Muscle of back (tissue), 11 donors: ENCODE measurements around the gene CFD. TPM values are rescaled to one million over a fixed set of nuclear protein-coding genes. Genes with fewer than 3 reads are reported as not detected.

Experiments
- DNase-seq, 3 donors: peaks; one replicate each; pipeline versions ENCODE4 v3.0.0 to v3.0.0-alpha.2; 2013
- polyA plus RNA-seq, 10 donors: library from polyadenylated mRNA; unstranded; fragments of 120-200 nt; gene quantifications; one replicate each; pipeline ENCODE4 v1.2.1, GENCODE V29; 2013; ENCODE audit not compliant: insufficient read length in 10 of 10

Gene CFD
- polyA plus RNA-seq, 10 donors = 1.0 to 5.4 (median 1.9) TPM

DNA sequence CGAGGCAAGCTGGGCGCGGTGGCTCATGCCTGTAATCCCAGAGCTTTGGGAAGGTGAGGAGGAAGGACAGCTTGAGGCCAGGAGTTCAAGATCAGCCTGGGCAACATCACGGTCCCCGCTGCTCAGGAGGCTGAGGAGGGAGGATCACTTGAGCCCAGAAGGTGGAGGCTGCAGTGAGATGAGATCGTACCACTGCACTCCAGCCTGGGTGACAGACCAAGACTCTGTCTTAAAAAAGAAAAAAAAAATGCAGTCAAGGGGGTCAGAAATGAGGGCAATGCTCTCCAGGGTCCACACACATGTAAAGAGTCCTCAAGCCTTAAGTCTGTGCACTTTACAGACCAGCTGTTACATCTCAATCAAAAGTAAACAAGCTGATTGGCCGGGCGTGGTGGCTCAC is 45.1 kb downstream of the CFD start:
- no peak for DNase-seq

- no peak for DNase-seq
Observed at GRCh38 chr19:906480-906879, 47.0 kb downstream of the CFD start.

DNA sequence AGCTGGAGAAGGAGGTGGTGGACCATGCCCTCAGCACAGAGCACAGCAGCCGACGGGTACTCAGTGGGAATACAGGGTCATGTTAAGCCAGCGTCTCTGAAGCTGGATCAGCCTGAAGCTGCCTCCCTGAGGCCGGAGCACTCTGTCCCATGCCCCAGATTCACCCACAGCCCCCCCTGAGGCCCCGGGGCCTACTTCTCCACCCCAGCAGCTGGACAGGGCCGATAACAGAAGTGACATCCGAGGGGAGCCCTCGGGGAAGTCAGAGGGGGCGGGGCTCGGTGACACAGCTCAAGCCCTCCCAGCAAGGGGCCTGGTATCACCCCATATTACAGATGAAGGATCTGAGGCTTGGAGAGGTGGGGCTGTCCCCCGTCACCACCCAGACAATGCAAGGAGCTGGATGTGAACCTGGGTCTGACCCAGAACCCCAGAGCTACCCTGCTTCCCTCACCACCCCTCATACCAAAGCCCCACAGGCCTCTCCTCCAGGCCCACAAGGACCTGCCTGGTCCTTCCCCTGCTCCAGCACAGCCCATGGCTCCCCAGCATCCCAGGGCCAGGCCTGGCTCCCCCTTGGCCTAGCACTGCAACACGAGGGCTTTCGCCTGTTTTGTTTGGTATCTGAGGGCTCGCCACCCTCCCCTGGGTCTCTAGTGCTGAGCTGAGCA is 47.9 kb downstream of the CFD start:
- peak in 1 of 3 donors; percentile 39 for DNase-seq

DNA sequence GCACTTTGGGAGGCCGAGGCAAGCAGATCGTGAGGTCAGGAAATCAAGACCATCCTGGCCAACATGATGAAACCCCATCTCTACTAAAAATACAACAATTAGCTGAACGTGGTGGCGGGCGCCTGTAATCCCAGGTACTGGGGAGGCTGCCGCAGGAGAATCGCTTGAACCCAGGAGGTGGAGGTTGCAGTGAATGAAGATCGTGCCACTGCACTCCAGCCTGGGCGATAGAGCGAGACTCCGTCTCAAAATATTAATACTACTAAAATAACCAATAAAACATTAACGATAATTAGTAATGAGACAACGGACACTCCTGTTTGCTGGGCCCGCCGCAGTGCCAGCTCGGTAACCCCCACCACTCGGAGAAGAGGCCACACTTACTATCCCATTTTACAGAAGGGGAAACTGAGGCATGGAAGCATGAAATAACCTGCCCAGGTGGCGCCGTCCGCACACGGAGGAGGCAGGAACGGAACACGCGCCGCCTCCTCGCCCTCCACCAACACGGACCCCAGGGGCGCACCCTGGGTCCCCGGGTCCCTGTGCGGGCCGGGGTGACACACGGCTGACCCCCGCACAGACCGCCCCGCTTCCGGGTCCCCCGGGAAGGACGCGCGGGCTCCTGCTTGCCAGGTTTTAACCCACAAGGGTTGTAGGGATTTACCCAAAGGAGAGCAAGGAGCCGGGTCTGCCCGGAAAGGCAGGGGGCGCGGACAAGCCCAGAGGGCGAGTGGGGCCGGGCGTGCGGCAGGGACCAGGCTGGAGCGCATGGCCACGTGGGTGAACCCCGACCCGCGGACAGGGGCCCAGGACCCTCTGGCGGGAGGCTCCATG is 52.0 kb downstream of the CFD start:
- DNase-seq = no peak

GRCh38 chr19:912181-913079 is 53.0 kb downstream of the CFD start:
- peak in 1 of 3 donors; percentile 60 for DNase-seq

Other genes with a start within 250 kb of the CFD start
- gene POLRMT, start 226.1 kb upstream of the CFD start, polyA plus RNA-seq = 10 to 100 TPM; 27.3 to 38.4 (median 31.1) TPM
- under 1 TPM in 3 of 10 donors, not detected in 7; 0.10 to 0.30 (median 0.11) TPM for gene FGF22, start 219.8 kb upstream of the CFD start, polyA plus RNA-seq
- gene RNF126, start 196.4 kb upstream of the CFD start, polyA plus RNA-seq = 10 to 100 TPM; 18.3 to 27.8 (median 21.7) TPM
- 10 to 100 TPM; 10.7 to 19.2 (median 14.6) TPM for gene FSTL3, start 183.3 kb upstream of the CFD start, polyA plus RNA-seq
- gene PRSS57, start 164.2 kb upstream of the CFD start, polyA plus RNA-seq = under 1 TPM in 4 of 10 donors, not detected in 6; 0.19 to 0.35 (median 0.26) TPM
- gene PALM, start 150.7 kb upstream of the CFD start, polyA plus RNA-seq = 10 to 100 TPM; 18.5 to 53.6 (median 33.9) TPM
- under 1 TPM in 9 of 10 donors, not detected in 1; 0.05 to 0.84 (median 0.17) TPM for gene MISP, start 108.6 kb upstream of the CFD start, polyA plus RNA-seq
- 100 to 1,000 TPM; 127 to 230 (median 138) TPM for gene PTBP1, start 62.2 kb upstream of the CFD start, polyA plus RNA-seq
- gene PLPPR3, start 37.7 kb upstream of the CFD start, polyA plus RNA-seq = 1 to 10 TPM in 1 of 10 donors, under 1 TPM in 9; 0.27 to 1.5 (median 0.68) TPM
- gene AZU1, start 31.8 kb upstream of the CFD start, polyA plus RNA-seq = 1 to 10 TPM in 7 of 10 donors, under 1 TPM in 3; 0.35 to 3.0 (median 1.2) TPM
- gene PRTN3, start 18.7 kb upstream of the CFD start, polyA plus RNA-seq = 1 to 10 TPM in 9 of 10 donors, under 1 TPM in 1; 0.89 to 6.4 (median 2.2) TPM
- gene ELANE, start 7.4 kb upstream of the CFD start, polyA plus RNA-seq = 1 to 10 TPM in 1 of 10 donors, under 1 TPM in 9; 0.22 to 2.3 (median 0.60) TPM
- 10 to 100 TPM; 26.6 to 41.5 (median 33.6) TPM for gene MED16, start 33.5 kb downstream of the CFD start, polyA plus RNA-seq
- gene RNU6-9, start 33.8 kb downstream of the CFD start, polyA plus RNA-seq = not detected
- gene R3HDM4, start 53.6 kb downstream of the CFD start, polyA plus RNA-seq = 10 to 100 TPM; 20.5 to 47.8 (median 30.2) TPM
- gene KISS1R, start 57.7 kb downstream of the CFD start, polyA plus RNA-seq = not detected
- 10 to 100 TPM in 6 of 10 donors, 1 to 10 TPM in 4; 6.9 to 13.1 (median 10.4) TPM for gene ARID3A, start 66.4 kb downstream of the CFD start, polyA plus RNA-seq
- gene WDR18, start 124.7 kb downstream of the CFD start, polyA plus RNA-seq = 10 to 100 TPM; 17.6 to 43.3 (median 24.5) TPM
- under 1 TPM in 9 of 10 donors, not detected in 1; 0.13 to 0.35 (median 0.17) TPM for gene GRIN3B, start 140.8 kb downstream of the CFD start, polyA plus RNA-seq
- 10 to 100 TPM; 51.8 to 91.2 (median 73.3) TPM for gene TMEM259, start 161.5 kb downstream of the CFD start, polyA plus RNA-seq
- not detected for gene RNU6-2, start 161.9 kb downstream of the CFD start, polyA plus RNA-seq
- gene CNN2, start 166.9 kb downstream of the CFD start, polyA plus RNA-seq = 10 to 100 TPM; 40.4 to 84.7 (median 54.1) TPM
- 10 to 100 TPM in 9 of 10 donors, 1 to 10 TPM in 1; 4.8 to 29.3 (median 12.0) TPM for gene ABCA7, start 180.4 kb downstream of the CFD start, polyA plus RNA-seq
- 10 to 100 TPM in 5 of 10 donors, 1 to 10 TPM in 5; 6.3 to 20.7 (median 10.1) TPM for gene ARHGAP45, start 207.5 kb downstream of the CFD start, polyA plus RNA-seq
- 100 to 1,000 TPM in 8 of 10 donors, 10 to 100 TPM in 2; 81.8 to 145 (median 110) TPM for gene POLR2E, start 235.7 kb downstream of the CFD start, polyA plus RNA-seq
- 100 to 1,000 TPM; 117 to 183 (median 150) TPM for gene GPX4, start 244.3 kb downstream of the CFD start, polyA plus RNA-seq